GM12801 (cell line): Measurements from ENCODE around the gene VIPR2.

Experiments
- TF ChIP-seq, protein P1 (sequence below): IDR thresholded peaks from one replicate; pipeline ENCODE4 v1.5.1; 2011; ENCODE audit warnings: control low read depth; ENCODE audit not compliant: insufficient read length; ENCODE audit errors: extremely low read depth

The VIPR2 gene

DNA sequence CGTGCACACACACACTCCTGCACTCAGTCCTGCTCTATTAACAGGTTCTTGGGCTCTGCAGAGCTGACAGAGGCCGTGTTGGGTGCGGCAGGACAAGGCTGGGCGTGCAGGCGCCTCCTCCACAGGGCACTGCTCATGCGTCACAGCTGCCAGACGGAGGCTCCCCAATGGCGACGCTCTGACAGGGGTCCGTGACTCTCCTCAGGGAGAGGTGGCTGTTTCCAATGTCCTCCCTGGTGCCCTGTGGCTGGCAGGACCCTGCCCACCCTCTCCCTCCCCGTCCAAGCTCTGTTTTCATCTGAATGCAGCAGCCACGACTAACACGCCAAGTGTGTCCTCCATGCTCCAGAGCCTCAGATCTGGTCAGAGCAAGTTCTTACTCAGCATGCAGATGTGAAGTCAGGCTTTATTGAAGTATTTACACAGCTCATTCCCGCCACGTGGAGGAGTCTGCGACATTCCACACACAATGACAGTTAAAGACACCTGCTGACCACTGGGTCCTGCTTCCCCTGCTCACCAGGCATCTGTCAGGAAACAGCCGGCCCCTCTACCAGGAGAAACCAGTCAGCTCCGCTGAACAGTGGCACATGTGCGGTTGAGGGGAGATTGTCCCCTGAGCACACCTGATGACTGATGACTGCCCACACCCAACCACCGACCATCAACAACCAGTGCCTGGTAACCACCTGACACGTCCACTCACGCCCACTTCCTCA lies 116.7 kb downstream of the VIPR2 start:
- TF ChIP-seq, protein P1, sequence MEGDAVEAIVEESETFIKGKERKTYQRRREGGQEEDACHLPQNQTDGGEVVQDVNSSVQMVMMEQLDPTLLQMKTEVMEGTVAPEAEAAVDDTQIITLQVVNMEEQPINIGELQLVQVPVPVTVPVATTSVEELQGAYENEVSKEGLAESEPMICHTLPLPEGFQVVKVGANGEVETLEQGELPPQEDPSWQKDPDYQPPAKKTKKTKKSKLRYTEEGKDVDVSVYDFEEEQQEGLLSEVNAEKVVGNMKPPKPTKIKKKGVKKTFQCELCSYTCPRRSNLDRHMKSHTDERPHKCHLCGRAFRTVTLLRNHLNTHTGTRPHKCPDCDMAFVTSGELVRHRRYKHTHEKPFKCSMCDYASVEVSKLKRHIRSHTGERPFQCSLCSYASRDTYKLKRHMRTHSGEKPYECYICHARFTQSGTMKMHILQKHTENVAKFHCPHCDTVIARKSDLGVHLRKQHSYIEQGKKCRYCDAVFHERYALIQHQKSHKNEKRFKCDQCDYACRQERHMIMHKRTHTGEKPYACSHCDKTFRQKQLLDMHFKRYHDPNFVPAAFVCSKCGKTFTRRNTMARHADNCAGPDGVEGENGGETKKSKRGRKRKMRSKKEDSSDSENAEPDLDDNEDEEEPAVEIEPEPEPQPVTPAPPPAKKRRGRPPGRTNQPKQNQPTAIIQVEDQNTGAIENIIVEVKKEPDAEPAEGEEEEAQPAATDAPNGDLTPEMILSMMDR, result no peak

- TF ChIP-seq, protein P1, result no peak
Observed at GRCh38 chr7:159027056-159027788, 117.4 kb downstream of the VIPR2 start.

GRCh38 chr7:159026271-159027055 lies 118.2 kb downstream of the VIPR2 start:
- TF ChIP-seq, protein P1, result no peak

- TF ChIP-seq, protein P1, result no peak
Observed at GRCh38 chr7:159025161-159025779, 119.4 kb downstream of the VIPR2 start.

DNA sequence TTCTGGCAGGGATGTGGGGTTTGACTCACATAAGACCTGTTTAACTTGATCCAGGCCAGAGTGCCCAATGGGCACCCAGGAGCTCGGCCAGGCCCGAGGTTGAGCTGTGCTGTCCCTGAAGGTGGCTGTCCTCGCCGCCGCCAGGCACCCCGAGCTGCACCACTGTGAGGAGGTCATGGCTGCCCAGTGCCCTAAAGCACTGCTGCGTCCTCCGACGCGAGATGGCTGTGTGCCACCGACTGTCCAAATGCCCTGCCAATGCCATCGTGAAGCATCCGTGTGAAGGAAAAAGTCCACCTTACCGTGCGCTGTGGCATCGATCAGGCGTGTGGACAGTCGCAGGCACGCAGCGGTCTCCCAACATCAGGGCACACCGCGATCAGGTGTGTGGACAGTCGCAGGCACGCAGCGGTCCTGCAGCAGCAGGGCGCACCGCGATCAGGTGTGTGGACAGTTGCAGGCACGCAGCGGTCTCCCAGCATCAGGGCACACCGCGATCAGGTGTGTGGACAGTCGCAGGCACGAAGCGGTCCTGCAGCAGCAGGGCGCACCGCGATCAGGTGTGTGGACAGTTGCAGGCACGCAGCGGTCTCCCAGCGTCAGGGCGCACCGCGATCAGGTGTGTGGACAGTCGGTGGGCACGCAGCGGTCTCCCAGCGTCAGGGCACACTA lies 120.3 kb downstream of the VIPR2 start:
- TF ChIP-seq, protein P1, result no peak

GRCh38 chr7:159023746-159024145 lies 120.9 kb downstream of the VIPR2 start:
- TF ChIP-seq, protein P1, result no peak
